Measurements from ENCODE around the gene PCDHGB2.
A peak's percentile ranks its signal among the peaks of the same experiment; 100 is the strongest.

The PCDHGB2 gene

DNA sequence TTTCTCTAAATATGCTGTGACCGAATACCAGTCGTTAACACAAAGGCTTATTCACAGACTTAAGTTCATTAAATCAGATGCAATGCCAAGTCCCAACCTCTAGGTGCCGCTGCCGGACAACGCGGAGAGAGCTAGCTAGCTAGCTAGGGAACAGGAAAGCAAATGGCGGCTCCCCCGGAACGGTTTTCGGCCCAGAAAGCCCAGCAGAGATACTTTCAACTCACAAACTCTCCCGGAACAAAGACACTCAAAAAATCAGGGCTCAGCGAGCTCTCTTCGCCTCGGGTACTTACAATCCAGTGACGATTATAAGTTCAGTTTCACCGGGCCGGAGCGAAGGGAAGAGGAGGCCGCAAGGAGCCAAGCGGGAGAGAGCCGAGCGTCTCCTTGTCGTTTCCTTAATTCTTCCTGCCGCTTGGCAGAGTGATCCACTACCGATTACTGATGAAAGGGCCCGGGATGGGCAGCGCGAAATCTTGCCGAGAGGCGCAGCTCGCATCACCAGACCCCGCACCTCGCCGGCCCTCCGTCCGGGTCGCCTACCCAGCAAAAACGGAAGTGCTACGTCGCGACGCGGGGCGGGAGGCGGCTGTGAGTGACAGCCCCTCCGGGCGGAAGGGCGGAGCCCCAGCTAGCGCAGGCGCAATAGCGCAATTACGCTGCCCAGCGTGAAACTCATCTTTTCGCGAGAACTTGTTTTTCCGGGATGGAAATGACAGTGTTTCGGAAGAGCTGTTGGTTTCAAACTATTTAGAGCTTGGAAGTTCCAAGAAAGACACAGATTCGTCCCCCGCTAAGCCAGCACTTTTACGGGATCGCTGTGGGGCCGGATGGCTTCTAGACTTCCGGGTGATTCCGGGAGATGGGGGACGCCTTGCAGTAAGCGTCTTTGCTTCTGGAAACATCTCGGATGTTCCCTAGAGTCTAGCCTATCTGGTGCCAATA, 39.3 kb upstream of the PCDHGB2 start, which contains the start of gene TAF7:
Gene TAF7 (minus strand): TSS at position 560 of the 945 bp plus-strand sequence. CDS start 740 bp downstream, outside the sequence.
- Histone ChIP-seq H3K36me3 (ENCODE audit: insufficient read depth) (peaks cover 9% of the 10 kb centered on the region; the same call in 1 of the 2 replicates), H3K9ac (peak within 1 kb of the TSS; percentile 96), H3K4me2 (peak within 1 kb of the TSS; percentile 54), H3K27ac (peak within 1 kb of the TSS; percentile 97), H3K4me3 (IDR thresholded peaks at IDR 0.05; ENCODE audit: insufficient read depth, low read depth, low read length) (no peak within 1 kb of the TSS), H3K79me2 (ENCODE audit: insufficient read depth, low read depth) (peaks cover 36% of the 10 kb centered on the region), H4K20me1 (ENCODE audit: insufficient read depth) (no peaks in the 10 kb centered on the region), H3K4me1 (ENCODE audit: low read depth, poor library complexity, severe bottlenecking) (no peaks in the 10 kb centered on the region), H3K27me3 (ENCODE audit: insufficient read depth, low read depth) (no peaks in the 10 kb centered on the region), H2AFZ (ENCODE audit: low read depth) (peak within 1 kb of the TSS; percentile 90)
- peak; percentile 90 for TF ChIP-seq CTCF (conservative IDR thresholded peaks at IDR 0.05; ENCODE audit: low read depth, low read length)

GRCh38 chr5:141322261-141322660, 37.5 kb upstream of the PCDHGB2 start:
- Histone ChIP-seq H3K4me2 (no peak overlapping the region), H3K79me2 (ENCODE audit: insufficient read depth, low read depth) (peaks cover 30% of the 10 kb centered on the region), H3K4me1 (ENCODE audit: low read depth, poor library complexity, severe bottlenecking) (no peaks in the 10 kb centered on the region), H3K36me3 (ENCODE audit: insufficient read depth) (peaks cover 9% of the 10 kb centered on the region; the same call in 1 of the 2 replicates), H3K27ac (no peak overlapping the region), H3K27me3 (ENCODE audit: insufficient read depth, low read depth) (no peaks in the 10 kb centered on the region), H4K20me1 (ENCODE audit: insufficient read depth) (no peaks in the 10 kb centered on the region), H2AFZ (ENCODE audit: low read depth) (no peak overlapping the region), H3K9ac (no peak overlapping the region), H3K4me3 (IDR thresholded peaks at IDR 0.05; ENCODE audit: insufficient read depth, low read depth, low read length) (no peak overlapping the region)
- TF ChIP-seq CTCF (conservative IDR thresholded peaks at IDR 0.05; ENCODE audit: low read depth, low read length) = no peak

GRCh38 chr5:141326088-141326854, 33.5 kb upstream of the PCDHGB2 start:
- no peaks in the 10 kb centered on the region for H4K20me1 ChIP-seq (ENCODE audit: insufficient read depth)
- H3K9ac ChIP-seq = peak overlapping the region; percentile 55; the same call in 1 of the 2 replicates
- H3K36me3 ChIP-seq (ENCODE audit: insufficient read depth) = no peaks in the 10 kb centered on the region
- H3K79me2 ChIP-seq (ENCODE audit: insufficient read depth, low read depth) = no peaks in the 10 kb centered on the region
- no peak overlapping the region for H3K4me3 ChIP-seq (IDR thresholded peaks at IDR 0.05; ENCODE audit: insufficient read depth, low read depth, low read length)
- TF ChIP-seq CTCF (conservative IDR thresholded peaks at IDR 0.05; ENCODE audit: low read depth, low read length) = 0 out of 2 replicates have a peak, but pooled peaks have one; percentile 15
- H3K4me1 ChIP-seq (ENCODE audit: low read depth, poor library complexity, severe bottlenecking) = no peaks in the 10 kb centered on the region
- H3K4me2 ChIP-seq = peak overlapping the region; percentile 28; the same call in 1 of the 2 replicates
- H3K27me3 ChIP-seq (ENCODE audit: insufficient read depth, low read depth) = no peaks in the 10 kb centered on the region
- peak overlapping the region; percentile 34; the same call in 1 of the 2 replicates for H3K27ac ChIP-seq
- peak overlapping the region; percentile 64 for H2AFZ ChIP-seq (ENCODE audit: low read depth)

DNA sequence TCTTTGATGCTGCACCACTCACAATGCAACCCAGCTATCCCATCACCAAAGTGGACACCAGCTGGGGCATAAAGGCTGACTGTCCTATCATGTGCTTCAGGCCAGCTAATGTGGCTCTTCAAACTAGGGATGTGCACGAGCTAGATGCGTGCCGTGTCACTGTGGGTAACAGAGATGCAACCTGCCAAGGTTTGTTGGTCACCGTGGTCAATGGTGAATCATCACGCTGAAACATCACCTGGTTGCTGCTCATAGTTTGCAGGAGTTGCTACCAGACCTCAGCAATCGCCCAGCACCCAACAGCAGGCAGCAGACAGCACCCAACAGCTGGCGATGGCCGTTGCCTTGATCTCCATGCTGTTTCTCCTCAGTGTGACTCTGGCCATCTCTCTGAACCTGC, 31.6 kb upstream of the PCDHGB2 start:
- H3K4me1 ChIP-seq (ENCODE audit: low read depth, poor library complexity, severe bottlenecking) = no peaks in the 10 kb centered on the region
- H3K4me2 ChIP-seq = no peak overlapping the region
- TF ChIP-seq CTCF (conservative IDR thresholded peaks at IDR 0.05; ENCODE audit: low read depth, low read length) = no peak
- no peak overlapping the region for H3K4me3 ChIP-seq (IDR thresholded peaks at IDR 0.05; ENCODE audit: insufficient read depth, low read depth, low read length)
- H2AFZ ChIP-seq (ENCODE audit: low read depth) = no peak overlapping the region
- no peak overlapping the region for H3K9ac ChIP-seq
- H4K20me1 ChIP-seq (ENCODE audit: insufficient read depth) = no peaks in the 10 kb centered on the region
- no peaks in the 10 kb centered on the region for H3K36me3 ChIP-seq (ENCODE audit: insufficient read depth)
- no peaks in the 10 kb centered on the region for H3K79me2 ChIP-seq (ENCODE audit: insufficient read depth, low read depth)
- H3K27me3 ChIP-seq (ENCODE audit: insufficient read depth, low read depth) = no peaks in the 10 kb centered on the region
- no peak overlapping the region for H3K27ac ChIP-seq

All from KMS-11 (cell line).